GM12878 (cell line): ENCODE data around the gene RMDN3. TPM values are rescaled to one million over a fixed set of nuclear protein-coding genes. Genes with fewer than 3 reads are reported as not detected.

Source experiments
- ATAC-seq: fragments of 200-7000 bp; cut with Tn5 transposase; 3 replicates; pipeline ENCODE4 v1.9.1; 2020; ENCODE audit warnings: mild to moderate bottlenecking, moderate library complexity
- BruUV-seq: library from RNA; stranded (reverse); fragments of 400-500 nt; replicated peaks from 2 replicates; lab custom pipeline; 2021; lab: Mats Ljungman, UMichigan
- CTCF ChIA-PET: fragments of 300-600 bp; sonication (Branson Sonifier 250); formaldehyde crosslinking; extraction: SDS; loops from one replicate; lab custom pipeline; 2021; ENCODE audit warnings: inconsistent platforms; lab: Yijun Ruan, JAX
- POLR2A ChIA-PET: fragments of 350-600 bp; formaldehyde crosslinking; extraction: SDS; loops from one replicate; lab custom pipeline; 2021; ENCODE audit warnings: inconsistent platforms; lab: Charles Lee
- RAD21 ChIA-PET: fragments of 300-600 bp; sonication (Branson Sonifier 250); formaldehyde crosslinking; loops from one replicate; lab custom pipeline; 2023; ENCODE audit warnings: antibody characterized with exemption; ENCODE audit not compliant: unreplicated experiment; lab: Charles Lee
- SMC1A ChIA-PET: fragments of 300-600 bp; sonication (Branson Sonifier 250); formaldehyde crosslinking; loops from one replicate; lab custom pipeline; 2023; ENCODE audit not compliant: unreplicated experiment, uncharacterized antibody; lab: Charles Lee
- DNase-seq: peaks from one replicate; pipeline ENCODE4 v3.0.0-alpha.2; 2011; ENCODE audit warnings: low read depth, low spot score
- FAIRE-seq: peaks from 3 replicates; lab custom pipeline; 2011; peaks lifted over from hg19 to GRCh38; lab: Jason Lieb, UNC
- H2AFZ ChIP-seq: 2 replicates; pipeline ENCODE4 v1.6.0; 2011; ENCODE audit warnings: low read depth, low read length, control low read depth; ENCODE audit not compliant: control insufficient read depth
- H3K27ac ChIP-seq: 2 replicates; pipeline ENCODE4 v1.5.1; 2011; ENCODE audit warnings: control low read depth; ENCODE audit not compliant: control insufficient read depth, insufficient read depth
- H3K27me3 ChIP-seq, 2 experiments: replicated peaks in 1 of 2; 2 replicates each; pipeline versions ENCODE4 v1.6.0 to v1.6.1; 2011; ENCODE audit warnings: low read length in 1 of 2; ENCODE audit not compliant: control insufficient read depth in 2 of 2, insufficient read depth in 2 of 2
- H3K36me3 ChIP-seq, 2 experiments: 2 replicates each; pipeline ENCODE4 v1.5.1; 2011; ENCODE audit warnings: low read length in 1 of 2; ENCODE audit not compliant: control insufficient read depth in 2 of 2, insufficient read depth in 2 of 2
- H3K4me1 ChIP-seq: 2 replicates; pipeline ENCODE4 v1.6.1; 2011; ENCODE audit warnings: mild to moderate bottlenecking, low read length, moderate library complexity, mixed read lengths; ENCODE audit not compliant: control insufficient read depth, insufficient read depth
- H3K4me2 ChIP-seq: 2 replicates; pipeline ENCODE4 v1.6.0; 2011; ENCODE audit warnings: control low read depth; ENCODE audit not compliant: control insufficient read depth, insufficient read depth
- H3K4me3 ChIP-seq: fragments of 200-600 bp; sonication (generic); 2 replicates; pipeline ENCODE4 v1.5.1; 2016
- H3K79me2 ChIP-seq: 2 replicates; pipeline ENCODE4 v1.6.0; 2011; ENCODE audit warnings: low read length; ENCODE audit not compliant: control insufficient read depth, insufficient read depth
- H3K9ac ChIP-seq: 2 replicates; pipeline ENCODE4 v1.8.0; 2011; ENCODE audit warnings: low read length, control low read depth, mixed read lengths; ENCODE audit not compliant: control insufficient read depth, insufficient read depth
- H3K9me3 ChIP-seq: replicated peaks from 3 replicates; pipeline ENCODE4 v1.5.1; 2011; ENCODE audit warnings: mild to moderate bottlenecking, low read length; ENCODE audit not compliant: control insufficient read depth, insufficient read depth
- H4K20me1 ChIP-seq: 2 replicates; pipeline ENCODE4 v1.6.0; 2011; ENCODE audit not compliant: control insufficient read depth, insufficient read depth
- ASH2L ChIP-seq: fragments of 300-600, 200-600 bp; sonication (generic); IDR thresholded peaks from 2 replicates; pipeline ENCODE4 v1.6.1; 2017; ENCODE audit warnings: low read depth, mild to moderate bottlenecking, borderline replicate concordance
- BMI1 ChIP-seq: fragments of 450-650 bp; IDR thresholded peaks from 2 replicates; pipeline ENCODE4 v1.6.1; 2016; ENCODE audit warnings: mild to moderate bottlenecking, moderate library complexity, borderline replicate concordance
- FOS ChIP-seq: IDR thresholded peaks from 3 replicates; pipeline ENCODE4 v1.6.1; 2011; ENCODE audit warnings: borderline replicate concordance; ENCODE audit not compliant: insufficient read length; ENCODE audit errors: extremely low read depth
- MEF2B ChIP-seq: fragments of 450-650 bp; IDR thresholded peaks from 2 replicates; pipeline ENCODE4 v1.6.1; 2018; ENCODE audit warnings: mild to moderate bottlenecking, moderate library complexity; ENCODE audit not compliant: partially characterized antibody, poor library complexity, severe bottlenecking
- NFIC ChIP-seq: IDR thresholded peaks from 2 replicates; pipeline ENCODE4 v1.6.1; 2012; ENCODE audit warnings: low read depth, mild to moderate bottlenecking, inconsistent platforms, low read length, moderate library complexity
- NFXL1 ChIP-seq: fragments of 450-650 bp; IDR thresholded peaks from 2 replicates; pipeline ENCODE4 v1.6.1; 2017; ENCODE audit warnings: antibody characterized with exemption, mild to moderate bottlenecking, borderline replicate concordance
- RAD21 ChIP-seq: IDR thresholded peaks from 2 replicates; pipeline ENCODE4 v1.6.1; 2011; ENCODE audit warnings: mild to moderate bottlenecking, low read depth, low read length, moderate library complexity; ENCODE audit not compliant: insufficient read depth
- YBX1 ChIP-seq: fragments of 450-650 bp; IDR thresholded peaks from 2 replicates; pipeline ENCODE4 v1.6.1; 2016; ENCODE audit warnings: antibody characterized with exemption
- WGBS: methylation state at CpG from one replicate; pipeline ENCODE4 v1.1.6; 2016; ENCODE audit warnings: low lambda C conversion rate; ENCODE audit not compliant: insufficient replicate concordance, insufficient coverage; ENCODE audit errors: missing lambda C conversion rate; 5-methylcytosine and 5-hydroxymethylcytosine counted together
- in situ Hi-C: fragments of 300-500 bp; cut with MboI; formaldehyde crosslinking; loops from 9 replicates; pipeline ENCODE4 v1.14.3; 2018; ENCODE audit warnings: mixed read lengths
- intact Hi-C: fragments of 100-400 bp; cut with micrococcal nuclease; formaldehyde crosslinking; loops from one replicate; pipeline ENCODE4 v1.14.2; 2022; ENCODE audit not compliant: unreplicated experiment
- polyA plus RNA-seq, 11 experiments: library from polyadenylated mRNA; depleted of rRNA in 4 of 11; unstranded in 6 of 11; stranded (reverse) in 5 of 11; fragments of >200 nt; fragmentation: Nextera tagmentation in 4 of 11; fragmentation: Illumina TruSeq in 1 of 11; extraction: Ambion mirVana in 4 of 11; extraction: Trizol in 1 of 11; gene quantifications; 1 replicate in 1 of 11; 2 replicates in 10 of 11; pipeline versions ENCODE4 v1.2.1 to v1.2.3, GENCODE V29; 2011 to 2016; ENCODE audit warnings: inconsistent platforms in 2 of 11, missing spikeins in 2 of 11, low read depth in 1 of 11
- total RNA-seq, 4 experiments: library from RNA; depleted of rRNA in 3 of 4; stranded (reverse); fragments of >200 nt in 3 of 4; fragmentation: Illumina TruSeq in 1 of 4; extraction: Trizol in 1 of 4; gene quantifications; 2 replicates each; pipeline versions ENCODE4 v1.2.1 to v1.2.3, GENCODE V29; 2013 to 2021
- TF ChIP-seq, protein P1 (sequence below): fragments of 450-650 bp; formaldehyde crosslinking; IDR thresholded peaks from 2 replicates; pipeline ENCODE4 v1.5.0; 2022; ENCODE audit warnings: mild to moderate bottlenecking, missing genetic modification characterization
- TF ChIP-seq, protein P2 (sequence below): IDR thresholded peaks from 2 replicates; pipeline ENCODE4 v1.6.1; 2012; ENCODE audit warnings: low read depth, low read length, improper control_type of control experiment
- TF ChIP-seq, protein P3 (sequence below): fragments of 450-650 bp; formaldehyde crosslinking; IDR thresholded peaks from 2 replicates; pipeline ENCODE4 v1.4.0; 2020; ENCODE audit warnings: mild to moderate bottlenecking, moderate library complexity
- TF ChIP-seq, protein P4 (sequence below): fragments of 450-650 bp; IDR thresholded peaks from 2 replicates; pipeline ENCODE4 v1.6.1; 2014; ENCODE audit warnings: mild to moderate bottlenecking
- TF ChIP-seq, protein P5 (sequence below): IDR thresholded peaks from 2 replicates; pipeline ENCODE4 v1.6.1; 2012; ENCODE audit warnings: low read depth, low read length, improper control_type of control experiment

The RMDN3 gene
- total and polyA plus RNA-seq, 10 of the 15 experiments (the other 5 are each of a cell fraction or from before 2014, with no cell fraction given) = 5.7 to 44.4 (median 20.3) TPM

DNA sequence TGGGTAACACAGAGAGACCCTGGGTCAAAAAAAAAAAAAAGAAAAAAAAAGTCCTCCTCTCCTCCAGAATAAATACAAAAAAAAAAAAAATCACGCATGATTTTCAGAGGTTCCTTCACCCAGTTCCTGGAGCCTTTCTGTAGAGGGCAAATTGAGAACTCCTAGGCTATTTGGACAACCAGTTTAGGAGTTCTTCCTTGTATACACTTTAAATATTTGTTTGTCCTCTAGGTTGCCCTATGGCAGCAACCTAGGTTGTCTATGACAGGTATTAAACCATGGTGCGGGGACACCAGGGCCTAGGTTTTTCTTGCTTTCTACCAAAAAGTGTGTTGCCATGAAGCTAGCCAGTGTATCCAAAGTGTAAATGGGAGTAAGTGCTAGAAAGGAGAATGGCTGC is 48.0 kb upstream of the RMDN3 start:
- SMC1A ChIA-PET = interaction anchor here (1.4 kb wide), 1 partner anchor 57 kb away, joined by 4 read pairs; no protein-coding TSS in a partner anchor
- H3K9ac ChIP-seq = no peak overlapping the region
- intact Hi-C loops = no loop called here
- ATAC-seq = no peak
- H3K27me3 ChIP-seq = no peaks in the 10 kb centered on the region
- H3K79me2 ChIP-seq = peaks cover 18% of the 10 kb centered on the region
- DNase-seq = no peak
- in situ Hi-C loops = no loop called here
- no peaks in the 10 kb centered on the region for H3K36me3 ChIP-seq
- H2AFZ ChIP-seq = no peak overlapping the region
- BruUV-seq = TSS peak; percentile 27
- H3K4me1 ChIP-seq = peaks cover 4% of the 10 kb centered on the region; the same call in 1 of the 2 replicates
- WGBS = 100% methylated on average over 2 of the region's 2 CpGs
- POLR2A ChIA-PET = interaction anchor here (0.6 to 0.8 kb wide), 2 partner anchors 11 to 60 kb away, joined by 3 to 4 read pairs; no protein-coding TSS in a partner anchor
- no peaks in the 10 kb centered on the region for H4K20me1 ChIP-seq
- CTCF ChIA-PET = interaction anchor here (1.1 to 2.6 kb wide), 3 partner anchors 9 to 91 kb away, joined by 3 to 9 read pairs (median 4); no protein-coding TSS in a partner anchor
- H3K4me3 ChIP-seq = no peak overlapping the region
- no peak overlapping the region for H3K27ac ChIP-seq
- H3K4me2 ChIP-seq = no peak overlapping the region
- no peak for FAIRE-seq
- RAD21 ChIA-PET = no interaction called here
- no peaks in the 10 kb centered on the region for H3K9me3 ChIP-seq
- TF ChIP-seq, protein P1, sequence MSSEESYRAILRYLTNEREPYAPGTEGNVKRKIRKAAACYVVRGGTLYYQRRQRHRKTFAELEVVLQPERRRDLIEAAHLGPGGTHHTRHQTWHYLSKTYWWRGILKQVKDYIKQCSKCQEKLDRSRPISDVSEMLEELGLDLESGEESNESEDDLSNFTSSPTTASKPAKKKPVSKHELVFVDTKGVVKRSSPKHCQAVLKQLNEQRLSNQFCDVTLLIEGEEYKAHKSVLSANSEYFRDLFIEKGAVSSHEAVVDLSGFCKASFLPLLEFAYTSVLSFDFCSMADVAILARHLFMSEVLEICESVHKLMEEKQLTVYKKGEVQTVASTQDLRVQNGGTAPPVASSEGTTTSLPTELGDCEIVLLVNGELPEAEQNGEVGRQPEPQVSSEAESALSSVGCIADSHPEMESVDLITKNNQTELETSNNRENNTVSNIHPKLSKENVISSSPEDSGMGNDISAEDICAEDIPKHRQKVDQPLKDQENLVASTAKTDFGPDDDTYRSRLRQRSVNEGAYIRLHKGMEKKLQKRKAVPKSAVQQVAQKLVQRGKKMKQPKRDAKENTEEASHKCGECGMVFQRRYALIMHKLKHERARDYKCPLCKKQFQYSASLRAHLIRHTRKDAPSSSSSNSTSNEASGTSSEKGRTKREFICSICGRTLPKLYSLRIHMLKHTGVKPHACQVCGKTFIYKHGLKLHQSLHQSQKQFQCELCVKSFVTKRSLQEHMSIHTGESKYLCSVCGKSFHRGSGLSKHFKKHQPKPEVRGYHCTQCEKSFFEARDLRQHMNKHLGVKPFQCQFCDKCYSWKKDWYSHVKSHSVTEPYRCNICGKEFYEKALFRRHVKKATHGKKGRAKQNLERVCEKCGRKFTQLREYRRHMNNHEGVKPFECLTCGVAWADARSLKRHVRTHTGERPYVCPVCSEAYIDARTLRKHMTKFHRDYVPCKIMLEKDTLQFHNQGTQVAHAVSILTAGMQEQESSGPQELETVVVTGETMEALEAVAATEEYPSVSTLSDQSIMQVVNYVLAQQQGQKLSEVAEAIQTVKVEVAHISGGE (CRISPR knock-in tag) = no peak
- TF ChIP-seq NFXL1 (no peak), ASH2L (no peak), RAD21 (no peak), BMI1 (no peak), YBX1 (no peak), MEF2B (no peak), FOS (no peak), NFIC (no peak)
- TF ChIP-seq, protein P2, sequence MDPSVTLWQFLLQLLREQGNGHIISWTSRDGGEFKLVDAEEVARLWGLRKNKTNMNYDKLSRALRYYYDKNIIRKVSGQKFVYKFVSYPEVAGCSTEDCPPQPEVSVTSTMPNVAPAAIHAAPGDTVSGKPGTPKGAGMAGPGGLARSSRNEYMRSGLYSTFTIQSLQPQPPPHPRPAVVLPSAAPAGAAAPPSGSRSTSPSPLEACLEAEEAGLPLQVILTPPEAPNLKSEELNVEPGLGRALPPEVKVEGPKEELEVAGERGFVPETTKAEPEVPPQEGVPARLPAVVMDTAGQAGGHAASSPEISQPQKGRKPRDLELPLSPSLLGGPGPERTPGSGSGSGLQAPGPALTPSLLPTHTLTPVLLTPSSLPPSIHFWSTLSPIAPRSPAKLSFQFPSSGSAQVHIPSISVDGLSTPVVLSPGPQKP = no peak
- TF ChIP-seq, protein P3, sequence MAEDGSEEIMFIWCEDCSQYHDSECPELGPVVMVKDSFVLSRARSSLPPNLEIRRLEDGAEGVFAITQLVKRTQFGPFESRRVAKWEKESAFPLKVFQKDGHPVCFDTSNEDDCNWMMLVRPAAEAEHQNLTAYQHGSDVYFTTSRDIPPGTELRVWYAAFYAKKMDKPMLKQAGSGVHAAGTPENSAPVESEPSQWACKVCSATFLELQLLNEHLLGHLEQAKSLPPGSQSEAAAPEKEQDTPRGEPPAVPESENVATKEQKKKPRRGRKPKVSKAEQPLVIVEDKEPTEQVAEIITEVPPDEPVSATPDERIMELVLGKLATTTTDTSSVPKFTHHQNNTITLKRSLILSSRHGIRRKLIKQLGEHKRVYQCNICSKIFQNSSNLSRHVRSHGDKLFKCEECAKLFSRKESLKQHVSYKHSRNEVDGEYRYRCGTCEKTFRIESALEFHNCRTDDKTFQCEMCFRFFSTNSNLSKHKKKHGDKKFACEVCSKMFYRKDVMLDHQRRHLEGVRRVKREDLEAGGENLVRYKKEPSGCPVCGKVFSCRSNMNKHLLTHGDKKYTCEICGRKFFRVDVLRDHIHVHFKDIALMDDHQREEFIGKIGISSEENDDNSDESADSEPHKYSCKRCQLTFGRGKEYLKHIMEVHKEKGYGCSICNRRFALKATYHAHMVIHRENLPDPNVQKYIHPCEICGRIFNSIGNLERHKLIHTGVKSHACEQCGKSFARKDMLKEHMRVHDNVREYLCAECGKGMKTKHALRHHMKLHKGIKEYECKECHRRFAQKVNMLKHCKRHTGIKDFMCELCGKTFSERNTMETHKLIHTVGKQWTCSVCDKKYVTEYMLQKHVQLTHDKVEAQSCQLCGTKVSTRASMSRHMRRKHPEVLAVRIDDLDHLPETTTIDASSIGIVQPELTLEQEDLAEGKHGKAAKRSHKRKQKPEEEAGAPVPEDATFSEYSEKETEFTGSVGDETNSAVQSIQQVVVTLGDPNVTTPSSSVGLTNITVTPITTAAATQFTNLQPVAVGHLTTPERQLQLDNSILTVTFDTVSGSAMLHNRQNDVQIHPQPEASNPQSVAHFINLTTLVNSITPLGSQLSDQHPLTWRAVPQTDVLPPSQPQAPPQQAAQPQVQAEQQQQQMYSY = no peak
- TF ChIP-seq, protein P4, sequence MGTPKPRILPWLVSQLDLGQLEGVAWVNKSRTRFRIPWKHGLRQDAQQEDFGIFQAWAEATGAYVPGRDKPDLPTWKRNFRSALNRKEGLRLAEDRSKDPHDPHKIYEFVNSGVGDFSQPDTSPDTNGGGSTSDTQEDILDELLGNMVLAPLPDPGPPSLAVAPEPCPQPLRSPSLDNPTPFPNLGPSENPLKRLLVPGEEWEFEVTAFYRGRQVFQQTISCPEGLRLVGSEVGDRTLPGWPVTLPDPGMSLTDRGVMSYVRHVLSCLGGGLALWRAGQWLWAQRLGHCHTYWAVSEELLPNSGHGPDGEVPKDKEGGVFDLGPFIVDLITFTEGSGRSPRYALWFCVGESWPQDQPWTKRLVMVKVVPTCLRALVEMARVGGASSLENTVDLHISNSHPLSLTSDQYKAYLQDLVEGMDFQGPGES = no peak
- TF ChIP-seq, protein P5, sequence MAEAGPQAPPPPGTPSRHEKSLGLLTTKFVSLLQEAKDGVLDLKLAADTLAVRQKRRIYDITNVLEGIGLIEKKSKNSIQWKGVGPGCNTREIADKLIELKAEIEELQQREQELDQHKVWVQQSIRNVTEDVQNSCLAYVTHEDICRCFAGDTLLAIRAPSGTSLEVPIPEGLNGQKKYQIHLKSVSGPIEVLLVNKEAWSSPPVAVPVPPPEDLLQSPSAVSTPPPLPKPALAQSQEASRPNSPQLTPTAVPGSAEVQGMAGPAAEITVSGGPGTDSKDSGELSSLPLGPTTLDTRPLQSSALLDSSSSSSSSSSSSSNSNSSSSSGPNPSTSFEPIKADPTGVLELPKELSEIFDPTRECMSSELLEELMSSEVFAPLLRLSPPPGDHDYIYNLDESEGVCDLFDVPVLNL = no peak
